Measurements from ENCODE around the gene CNTNAP2.

GRCh38 chr7:146417176-146417575 lies 300.6 kb downstream of the CNTNAP2 start:
- TF ChIP-seq FOXP2 (optimal IDR thresholded peaks at IDR 0.05; ENCODE audit: control extremely low read depth, extremely low read length, insufficient read depth) = no peak
- TF ChIP-seq EZH2 (IDR thresholded peaks at IDR 0.05) = no peak
